Measurements from ENCODE around the gene PATE4.

DNA sequence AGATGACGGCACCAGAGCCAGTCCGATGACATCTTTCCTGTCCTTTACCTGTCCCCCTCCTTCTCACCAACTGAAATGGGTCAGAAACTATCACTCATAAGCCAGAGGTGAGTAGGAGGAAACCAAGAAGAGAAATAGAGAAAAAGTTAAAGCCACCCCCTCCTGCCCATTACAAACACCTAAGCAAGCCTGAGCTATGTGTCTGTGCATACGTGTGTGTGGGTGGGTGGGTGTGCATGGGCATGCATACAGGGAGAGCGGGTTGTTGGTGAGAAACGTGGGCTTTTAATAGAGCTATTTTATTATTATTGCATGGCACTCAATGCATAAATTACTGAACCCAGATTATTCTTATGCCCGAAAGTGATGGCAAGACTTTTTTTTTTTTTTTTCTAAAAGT lies 2.6 kb downstream of the PATE4 start:
- TF ChIP-seq POLR2A (IDR thresholded peaks at IDR 0.05; ENCODE audit: low read depth) (no peak), CTCF (IDR thresholded peaks at IDR 0.05) (no peak), EP300 (IDR thresholded peaks at IDR 0.05) (no peak), POLR2AphosphoS5 (IDR thresholded peaks at IDR 0.05) (no peak)
